BLaER1 treated with 17β-estradiol and CSF1 and Interleukin-3, amounts not matched to agents 10 nM and 100 nM (cell line): ENCODE results near the gene FGFR3.
A peak's percentile ranks its signal among the peaks of the same experiment; 100 is the strongest.

ENCODE experiments used
- H3K27ac ChIP-seq, 11 experiments: shearing (Covaris generic); formaldehyde crosslinking; 2 replicates each; pipeline ENCODE4 v1.8.1; 2022
- H3K27me3 ChIP-seq, 11 experiments: shearing (Covaris generic); formaldehyde crosslinking; 2 replicates each; pipeline ENCODE4 v1.8.1; 2022
- H3K36me3 ChIP-seq, 11 experiments: shearing (Covaris generic); formaldehyde crosslinking; 2 replicates each; pipeline ENCODE4 v1.8.1; 2022
- H3K4me1 ChIP-seq, 10 experiments: shearing (Covaris generic); formaldehyde crosslinking; 2 replicates each; pipeline ENCODE4 v1.8.1; 2022
- H3K4me2 ChIP-seq, 11 experiments: shearing (Covaris generic); formaldehyde crosslinking; 2 replicates each; pipeline ENCODE4 v1.8.1; 2022
- H3K4me3 ChIP-seq, 10 experiments: shearing (Covaris generic); formaldehyde crosslinking; 2 replicates each; pipeline ENCODE4 v1.8.1; 2022
- H3K9ac ChIP-seq, 11 experiments: shearing (Covaris generic); formaldehyde crosslinking; 2 replicates each; pipeline ENCODE4 v1.8.1; 2022
- H3K9me3 ChIP-seq, 11 experiments: shearing (Covaris generic); formaldehyde crosslinking; replicated peaks in 1 of 11; 2 replicates each; pipeline ENCODE4 v1.8.1; 2022
- H4K20me1 ChIP-seq, 11 experiments: shearing (Covaris generic); formaldehyde crosslinking; 2 replicates each; pipeline ENCODE4 v1.8.1; 2022
- Cebpa-rat ChIP-seq, 11 experiments: shearing (Covaris generic); IDR thresholded peaks; 2 replicates each; pipeline ENCODE4 v1.8.1; 2022

Gene FGFR3

DNA sequence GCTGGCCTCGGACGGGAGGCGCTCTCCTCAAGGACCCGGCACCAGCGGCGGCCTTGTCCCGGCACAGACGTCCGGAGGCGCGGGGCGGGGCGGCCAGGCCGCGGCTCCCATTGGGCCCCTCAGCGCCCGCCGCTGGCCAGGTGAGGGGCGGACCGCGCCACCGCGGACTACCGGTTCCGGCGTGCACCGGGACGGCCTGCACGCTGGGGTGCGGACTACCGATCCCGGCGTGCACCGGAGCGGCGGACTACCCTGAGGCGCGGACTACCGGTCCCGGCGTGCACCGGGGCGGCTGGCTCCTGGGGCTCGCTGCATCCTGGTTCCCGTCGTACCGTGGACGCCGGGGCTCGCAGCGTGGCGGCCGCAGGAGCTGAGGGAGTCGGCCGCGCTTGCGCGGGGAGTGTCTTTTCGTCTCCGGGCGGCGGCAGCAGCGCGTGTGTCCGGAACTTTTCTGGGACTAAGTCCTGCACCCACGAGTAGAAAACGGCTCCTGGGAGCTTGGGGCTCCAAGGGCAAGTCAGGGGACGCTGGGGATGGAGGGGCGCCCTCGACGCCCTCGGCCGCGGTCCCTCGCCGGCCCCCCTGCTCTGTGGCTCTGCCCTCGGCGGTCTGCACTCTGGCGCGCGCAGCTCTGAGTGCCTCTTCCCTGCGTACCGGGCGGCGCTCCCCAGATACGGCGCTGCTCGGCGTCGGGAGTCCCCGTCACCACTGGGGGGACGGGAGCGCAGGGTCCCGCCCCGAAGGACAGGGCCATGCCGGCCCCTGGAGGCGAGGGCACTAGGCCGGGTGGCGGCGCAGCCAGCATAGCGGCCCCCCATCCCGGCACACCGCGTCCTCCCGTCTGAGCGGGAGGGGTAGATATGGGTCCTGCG lies 63.2 kb downstream of the FGFR3 start, which contains the start of gene LETM1:
Gene LETM1 (minus strand): TSS at position 86 of the 872 bp plus-strand sequence. CDS start 206 bp downstream, outside the sequence.
- H3K4me2 ChIP-seq, result peak within 1 kb of the TSS; percentile 91 to 99 (median 97)
- no peaks in the 10 kb centered on the region for H3K9me3 ChIP-seq
- H3K27ac ChIP-seq, result peak within 1 kb of the TSS; percentile 76 to 93 (median 89)
- H3K4me1 ChIP-seq, result peaks cover 38 to 68% (median 56%) of the 10 kb centered on the region in 10 experiments
- no peaks in the 10 kb centered on the region for H3K27me3 ChIP-seq
- peak within 1 kb of the TSS; percentile 86 to 97 (median 93) for H3K9ac ChIP-seq
- H3K4me3 ChIP-seq, result peak within 1 kb of the TSS; percentile 87 to 99 (median 96)
- H3K36me3 ChIP-seq, result peaks cover 0 to 21% (median 15%) of the 10 kb centered on the region in 11 experiments; a peak in 15 of 22 replicates
- TF ChIP-seq Cebpa-rat (IDR thresholded peaks at IDR 0.05), result no peak
- peaks cover 12 to 47% (median 35%) of the 10 kb centered on the region in 11 experiments; a peak in 21 of 22 replicates for H4K20me1 ChIP-seq

DNA sequence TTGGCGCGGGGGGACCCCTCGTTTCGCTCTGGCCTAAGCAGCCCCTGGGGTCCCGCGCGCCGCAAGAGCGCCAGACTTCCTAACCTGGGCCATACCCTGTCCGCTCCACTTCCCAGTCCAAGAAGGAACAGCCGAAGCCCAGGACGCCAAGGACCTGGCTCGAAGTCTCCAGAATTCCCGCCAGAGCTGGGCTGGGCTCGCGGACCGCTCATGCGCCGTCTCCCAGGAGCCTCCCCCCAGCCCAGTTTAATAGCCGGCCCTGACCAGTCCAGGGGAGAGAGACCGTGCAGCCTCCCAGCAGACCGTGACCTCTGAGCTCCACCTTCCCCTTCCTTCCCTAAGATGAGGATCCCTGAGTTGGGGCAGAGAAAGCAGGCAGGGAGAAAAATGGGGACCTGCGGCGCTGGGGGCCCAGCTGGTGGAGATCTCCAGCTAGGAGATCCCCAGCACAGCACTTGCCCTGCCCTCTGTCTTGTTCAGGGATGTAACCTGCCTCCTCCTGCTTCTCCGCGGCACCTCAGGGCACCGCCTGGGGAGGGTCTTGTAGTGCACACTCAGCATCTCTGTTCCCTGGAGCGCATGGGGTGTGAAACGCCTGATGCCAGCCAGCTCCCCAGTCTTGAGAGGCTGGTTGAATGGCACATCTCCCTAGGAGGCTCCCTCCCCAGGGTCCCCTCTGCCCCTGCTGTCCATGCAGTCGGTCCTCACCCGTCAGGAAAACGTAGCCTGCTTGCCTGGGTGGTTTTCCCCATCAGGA lies 64.0 kb downstream of the FGFR3 start:
- Histone ChIP-seq H3K27me3 (peaks cover 0 to 6% (median 0%) of the 10 kb centered on the region in 11 experiments; a peak in 2 of 22 replicates), H3K4me3 (peak overlapping the region; percentile 87 to 99 (median 96)), H3K9ac (peak overlapping the region; percentile 86 to 97 (median 93)), H3K9me3 (no peaks in the 10 kb centered on the region), H3K27ac (peak overlapping the region; percentile 22 to 93 (median 89); a peak in 21 of 22 replicates), H4K20me1 (peaks cover 4 to 39% (median 33%) of the 10 kb centered on the region in 11 experiments; a peak in 21 of 22 replicates), H3K4me1 (peaks cover 38 to 68% (median 54%) of the 10 kb centered on the region in 10 experiments), H3K4me2 (peak overlapping the region; percentile 91 to 99 (median 97)), H3K36me3 (peaks cover 0 to 15% (median 11%) of the 10 kb centered on the region in 11 experiments; a peak in 15 of 22 replicates)
- TF ChIP-seq Cebpa-rat (IDR thresholded peaks at IDR 0.05), result no peak

DNA sequence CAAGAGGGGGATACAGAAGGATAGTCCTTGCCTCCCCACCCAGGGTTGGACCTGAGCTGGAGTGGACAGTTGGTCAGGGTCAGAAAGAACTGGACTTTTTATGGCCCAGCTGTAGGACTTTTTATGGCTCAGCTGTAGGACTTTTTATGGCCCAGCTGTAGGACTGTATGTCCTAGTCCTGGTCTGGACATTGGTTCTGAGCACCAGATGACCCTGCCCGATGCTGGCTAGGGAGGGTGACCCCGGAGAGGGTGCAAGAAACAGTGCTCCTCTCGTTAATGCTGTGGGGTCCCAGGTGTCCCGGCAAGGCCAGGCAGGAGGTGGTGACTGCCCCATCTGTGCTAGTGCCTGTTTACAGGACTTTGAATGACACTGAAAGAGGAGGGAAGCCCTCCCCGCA lies 64.8 kb downstream of the FGFR3 start:
- Histone ChIP-seq H3K4me3 (peak overlapping the region in 2 of 10 experiments; percentile 87 to 99; a peak in 2 of 20 replicates), H3K4me1 (peaks cover 46 to 68% (median 55%) of the 10 kb centered on the region in 10 experiments), H3K27me3 (peaks cover 0 to 6% (median 0%) of the 10 kb centered on the region in 11 experiments; a peak in 2 of 22 replicates), H3K4me2 (peak overlapping the region; percentile 91 to 99 (median 97); a peak in 16 of 22 replicates), H3K36me3 (peaks cover 0 to 12% (median 7%) of the 10 kb centered on the region in 11 experiments; a peak in 13 of 22 replicates), H3K9ac (peak overlapping the region in 10 of 11 experiments; percentile 88 to 97 (median 94); a peak in 15 of 22 replicates), H4K20me1 (peaks cover 0 to 31% (median 25%) of the 10 kb centered on the region in 11 experiments; a peak in 20 of 22 replicates), H3K27ac (0 out of 22 replicates have a peak overlapping the region, but pooled peaks of 2 of the 11 experiments have one; percentile 89 to 93), H3K9me3 (no peaks in the 10 kb centered on the region)
- TF ChIP-seq Cebpa-rat (IDR thresholded peaks at IDR 0.05), result no peak
